GM20000 (cell line): Measurements from ENCODE around the gene RASGRF2.

ENCODE experiments used
- DNase-seq: peaks from one replicate; pipeline ENCODE4 v3.0.0; 2012; ENCODE audit warnings: low spot score
- TF ChIP-seq, protein P1 (sequence below): IDR thresholded peaks from 2 replicates; pipeline ENCODE4 v1.5.1; 2012; ENCODE audit warnings: mild to moderate bottlenecking, control low read depth; ENCODE audit errors: extremely low read depth, missing control alignments

RASGRF2 gene

DNA sequence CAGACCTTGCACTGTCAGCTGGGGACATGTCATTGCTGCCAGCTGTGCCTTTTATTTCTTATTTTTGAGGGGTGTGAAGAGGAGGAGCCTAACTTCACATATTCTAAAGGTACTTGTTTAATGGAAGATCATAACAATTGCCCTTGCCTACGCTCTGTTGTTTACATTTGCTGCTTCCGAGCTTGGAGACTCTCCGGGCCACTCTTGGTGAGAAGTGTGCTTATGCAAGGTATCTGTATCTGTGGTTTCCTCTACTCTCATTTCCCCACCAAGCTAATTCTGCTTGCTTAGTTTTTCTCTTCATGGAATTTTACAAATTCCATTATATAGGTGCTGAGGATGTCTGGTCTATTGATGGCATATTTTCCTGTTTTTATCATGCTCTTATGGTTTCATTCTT lies 105.3 kb downstream of the RASGRF2 start:
- DNase-seq = no peak
- TF ChIP-seq, protein P1, sequence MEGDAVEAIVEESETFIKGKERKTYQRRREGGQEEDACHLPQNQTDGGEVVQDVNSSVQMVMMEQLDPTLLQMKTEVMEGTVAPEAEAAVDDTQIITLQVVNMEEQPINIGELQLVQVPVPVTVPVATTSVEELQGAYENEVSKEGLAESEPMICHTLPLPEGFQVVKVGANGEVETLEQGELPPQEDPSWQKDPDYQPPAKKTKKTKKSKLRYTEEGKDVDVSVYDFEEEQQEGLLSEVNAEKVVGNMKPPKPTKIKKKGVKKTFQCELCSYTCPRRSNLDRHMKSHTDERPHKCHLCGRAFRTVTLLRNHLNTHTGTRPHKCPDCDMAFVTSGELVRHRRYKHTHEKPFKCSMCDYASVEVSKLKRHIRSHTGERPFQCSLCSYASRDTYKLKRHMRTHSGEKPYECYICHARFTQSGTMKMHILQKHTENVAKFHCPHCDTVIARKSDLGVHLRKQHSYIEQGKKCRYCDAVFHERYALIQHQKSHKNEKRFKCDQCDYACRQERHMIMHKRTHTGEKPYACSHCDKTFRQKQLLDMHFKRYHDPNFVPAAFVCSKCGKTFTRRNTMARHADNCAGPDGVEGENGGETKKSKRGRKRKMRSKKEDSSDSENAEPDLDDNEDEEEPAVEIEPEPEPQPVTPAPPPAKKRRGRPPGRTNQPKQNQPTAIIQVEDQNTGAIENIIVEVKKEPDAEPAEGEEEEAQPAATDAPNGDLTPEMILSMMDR = no peak

DNA sequence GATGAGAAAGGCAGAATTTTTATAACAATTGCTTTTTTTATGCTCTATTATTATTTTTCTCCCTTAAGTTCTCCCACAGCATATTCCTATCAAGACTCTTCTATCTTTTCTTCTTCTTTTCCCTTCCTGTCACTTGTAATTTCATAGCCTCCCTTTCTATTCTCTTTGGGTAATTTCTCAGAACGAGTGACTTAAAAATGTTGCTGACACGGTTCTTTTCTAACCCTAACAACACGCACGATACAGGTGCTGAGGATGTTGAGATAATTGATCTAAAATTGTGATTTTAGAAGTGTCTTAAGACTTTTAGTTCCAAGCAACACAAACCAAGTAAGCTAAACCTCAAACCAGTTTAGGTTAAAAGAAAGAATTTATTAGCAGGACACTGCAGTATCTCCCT lies 105.9 kb downstream of the RASGRF2 start:
- TF ChIP-seq, protein P1 = no peak
- DNase-seq = no peak

DNA sequence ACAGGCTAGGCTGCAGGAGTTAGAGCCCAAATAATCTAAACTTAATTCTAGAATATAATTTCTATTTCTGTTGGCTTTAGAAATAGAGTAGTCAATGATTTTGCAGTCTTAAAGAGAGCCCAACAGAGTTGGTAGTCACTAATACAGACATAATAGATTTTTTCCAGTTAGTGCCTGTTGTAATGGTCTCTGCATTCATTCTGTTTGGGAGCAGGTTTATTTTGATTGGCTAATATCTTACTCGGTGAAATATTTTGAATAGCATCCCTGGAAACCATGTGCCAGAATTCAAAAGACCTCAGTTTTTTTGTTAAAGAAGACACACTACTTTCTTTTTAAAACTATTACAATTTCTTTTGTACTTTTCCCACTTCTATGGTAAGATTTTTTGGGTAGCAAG lies 107.2 kb downstream of the RASGRF2 start:
- TF ChIP-seq, protein P1 = no peak
- no peak for DNase-seq

DNA sequence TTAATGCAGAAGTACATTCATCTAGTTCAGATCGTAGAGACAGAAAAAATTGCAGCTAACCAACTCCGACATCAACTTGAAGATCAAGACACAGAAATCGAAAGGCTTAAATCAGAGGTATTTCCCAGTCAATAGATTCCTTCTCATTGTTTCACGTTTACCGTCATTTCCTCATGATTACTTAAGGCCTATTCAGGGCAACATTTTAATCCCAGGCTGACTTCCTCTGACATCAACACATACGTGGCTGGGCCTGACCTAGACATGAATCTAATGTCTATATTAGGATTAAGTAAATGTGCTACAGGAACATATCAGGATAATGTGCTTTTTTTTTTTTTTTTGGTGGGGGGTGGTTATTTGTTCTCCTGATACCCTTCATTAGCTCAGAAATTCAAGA lies 107.9 kb downstream of the RASGRF2 start:
- TF ChIP-seq, protein P1 = no peak
- no peak for DNase-seq

DNA sequence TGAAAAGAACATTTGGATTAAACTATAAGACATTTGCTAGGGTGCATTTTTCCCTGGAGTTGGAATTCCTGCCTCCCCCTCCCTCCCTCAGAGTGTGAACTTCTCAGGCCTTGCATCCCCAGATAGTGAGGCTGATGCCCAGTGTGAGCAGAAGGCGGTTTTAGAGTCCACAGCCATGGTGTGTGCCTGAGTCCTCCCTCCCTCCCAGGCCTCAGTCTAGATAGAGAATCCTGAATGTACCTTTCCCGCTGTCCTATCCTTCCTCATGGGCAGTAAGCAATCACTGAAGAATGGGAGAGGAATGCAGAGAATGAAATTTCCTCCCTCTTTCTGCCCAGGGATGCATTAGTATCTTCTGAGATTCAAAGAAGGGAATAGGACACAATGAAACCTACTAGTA lies 108.5 kb downstream of the RASGRF2 start:
- TF ChIP-seq, protein P1 = no peak
- DNase-seq = no peak

DNA sequence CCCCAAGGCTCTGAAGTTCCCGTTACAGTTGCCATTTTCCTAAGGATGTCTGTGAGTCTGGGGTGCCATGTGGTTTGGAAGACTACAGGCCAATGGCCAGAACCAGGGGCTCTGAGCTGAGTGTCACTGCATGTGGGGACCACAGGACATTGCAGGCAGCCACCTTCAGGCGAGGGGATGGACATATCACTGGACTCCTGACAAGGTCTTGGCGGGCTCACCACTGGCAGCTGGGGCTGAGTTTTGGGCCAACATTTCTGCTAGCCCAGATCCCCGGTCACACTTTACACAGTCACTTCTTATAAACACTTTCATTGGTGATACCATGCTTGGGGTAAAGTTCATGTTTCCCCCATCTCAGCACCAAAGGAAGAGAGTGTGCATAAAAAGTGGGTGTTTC lies 109.8 kb downstream of the RASGRF2 start:
- TF ChIP-seq, protein P1 = no peak
- DNase-seq = no peak

DNA sequence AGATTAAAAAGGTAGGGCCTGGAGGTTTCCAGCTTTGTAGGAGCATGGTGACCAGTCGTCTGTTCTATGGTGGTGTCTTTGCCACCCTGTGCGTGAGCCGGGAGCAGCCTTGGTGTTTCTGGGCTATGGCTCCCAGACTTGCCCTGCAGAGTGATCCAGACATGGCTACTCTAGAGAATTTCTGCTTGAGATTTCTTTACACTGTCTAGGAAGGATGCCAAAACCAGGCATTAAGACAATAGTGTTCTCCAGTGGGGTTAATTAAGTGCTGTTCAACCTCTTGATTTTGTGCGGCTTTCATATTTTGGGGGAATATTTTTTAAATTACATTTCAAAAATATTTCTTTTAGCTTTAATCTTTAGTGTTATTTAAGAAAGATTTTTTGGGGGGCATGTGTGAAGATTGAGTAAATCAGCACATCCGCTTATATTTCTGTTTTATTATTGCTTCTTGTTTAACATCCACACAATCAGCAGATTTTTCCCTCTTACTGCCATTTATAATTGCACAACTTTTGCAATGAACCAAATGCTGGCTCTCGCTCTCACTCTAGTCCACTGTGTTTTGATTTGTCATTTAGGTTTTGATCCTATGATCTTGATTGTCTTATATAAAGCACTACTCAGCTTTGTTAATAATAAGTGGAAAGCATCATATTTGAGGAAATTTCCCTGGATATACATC lies 110.5 kb downstream of the RASGRF2 start:
- DNase-seq = no peak

More for the DNA sequence above, 110.5 kb downstream of the RASGRF2 start:
- TF ChIP-seq, protein P1 = no peak
